Breast epithelium (tissue), 4 donors: ENCODE measurements around the gene RAB13. TPM values are rescaled to one million over a fixed set of nuclear protein-coding genes. Genes with fewer than 3 reads are reported as not detected.

Experiments
- DNase-seq, 2 donors: peaks; one replicate each; pipeline ENCODE4 v3.0.0-alpha.2; 2019; ENCODE audit warnings: low spot score in 2 of 2
- H3K27ac ChIP-seq, 2 donors: fragments of 200-600 bp; sonication (generic) in 1 of 2; one replicate each; pipeline ENCODE4 v1.5.1; 2016 to 2019; ENCODE audit warnings: mild to moderate bottlenecking in 1 of 2
- H3K27me3 ChIP-seq, 2 donors: fragments of 200-600 bp; sonication (generic) in 1 of 2; one replicate each; pipeline versions ENCODE4 v1.5.1 to v1.6.0; 2017 to 2019; ENCODE audit warnings: control low read depth in 1 of 2, mild to moderate bottlenecking in 1 of 2
- H3K36me3 ChIP-seq: fragments of 200-600 bp; one replicate; pipeline ENCODE4 v1.5.1; 2019
- H3K4me1 ChIP-seq, 2 donors: fragments of 200-600 bp; sonication (generic); one replicate each; pipeline ENCODE4 v1.5.1; 2016 to 2019; ENCODE audit warnings: control low read depth in 1 of 2
- H3K4me3 ChIP-seq, 3 donors: fragments of 200-600 bp; sonication (generic); 1 replicate in 2 of 3; 2 replicates in 1 of 3; pipeline ENCODE4 v1.5.1; 2016 to 2019; ENCODE audit warnings: mild to moderate bottlenecking in 3 of 3, moderate library complexity in 2 of 3
- H3K9me3 ChIP-seq, 2 donors: fragments of 200-600 bp; sonication (generic) in 1 of 2; one replicate each; pipeline ENCODE4 v1.5.1; 2016 to 2019; ENCODE audit warnings: control low read depth in 1 of 2
- POLR2A ChIP-seq: fragments of 450-650 bp; IDR thresholded peaks from one replicate; pipeline ENCODE4 v1.6.1; 2016; ENCODE audit warnings: antibody characterized with exemption, mild to moderate bottlenecking, moderate library complexity
- POLR2AphosphoS5 ChIP-seq, 3 donors: sonication (generic); formaldehyde crosslinking; IDR thresholded peaks; one replicate each; pipeline ENCODE4 v1.6.1; 2017; ENCODE audit warnings: antibody characterized with exemption in 3 of 3
- intact Hi-C: fragments of 100-400 bp; cut with DNase I; formaldehyde crosslinking; loops from one replicate; pipeline ENCODE4 v1.15.1; 2023; ENCODE audit warnings: low total_unique reads
- total RNA-seq, 3 donors: library from RNA; depleted of rRNA; stranded (reverse); fragments of >200 nt; gene quantifications; one replicate each; pipeline ENCODE4 v1.1.0, GENCODE V29; 2016
- TF ChIP-seq, protein P1 (sequence below), 3 donors: fragments of 450-650 bp; IDR thresholded peaks; one replicate each; pipeline ENCODE4 v1.5.1; 2016 to 2017; ENCODE audit warnings: antibody characterized with exemption in 3 of 3, mild to moderate bottlenecking in 3 of 3, moderate library complexity in 3 of 3

RAB13 gene
- total RNA-seq, 3 donors from 2014 or later = 45.8 to 68.3 (median 62.6) TPM

DNA sequence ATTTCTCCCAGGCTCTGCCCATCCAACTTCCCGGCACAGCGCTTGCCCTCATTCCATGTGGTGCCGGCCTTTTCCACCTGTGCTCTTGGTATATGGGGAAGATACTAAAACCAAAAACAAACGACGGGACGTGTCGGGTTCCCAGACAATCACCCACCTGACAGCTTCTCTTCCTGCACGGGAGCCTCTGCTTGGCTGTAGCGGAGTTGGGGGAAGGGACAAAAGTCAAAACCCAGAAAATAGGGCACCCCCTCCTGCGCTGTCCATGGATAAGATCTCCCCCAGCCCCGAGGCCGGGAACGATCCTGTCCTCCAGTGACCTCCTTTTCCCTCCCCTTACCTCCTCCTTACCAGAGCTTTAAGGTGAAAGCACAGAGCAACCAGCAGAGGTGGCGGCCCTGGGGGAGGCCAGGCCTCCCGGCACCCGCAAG is 9.3 kb downstream of the RAB13 start:
- TF ChIP-seq POLR2AphosphoS5 (IDR thresholded peaks at IDR 0.05) = no peak
- TF ChIP-seq, protein P1, sequence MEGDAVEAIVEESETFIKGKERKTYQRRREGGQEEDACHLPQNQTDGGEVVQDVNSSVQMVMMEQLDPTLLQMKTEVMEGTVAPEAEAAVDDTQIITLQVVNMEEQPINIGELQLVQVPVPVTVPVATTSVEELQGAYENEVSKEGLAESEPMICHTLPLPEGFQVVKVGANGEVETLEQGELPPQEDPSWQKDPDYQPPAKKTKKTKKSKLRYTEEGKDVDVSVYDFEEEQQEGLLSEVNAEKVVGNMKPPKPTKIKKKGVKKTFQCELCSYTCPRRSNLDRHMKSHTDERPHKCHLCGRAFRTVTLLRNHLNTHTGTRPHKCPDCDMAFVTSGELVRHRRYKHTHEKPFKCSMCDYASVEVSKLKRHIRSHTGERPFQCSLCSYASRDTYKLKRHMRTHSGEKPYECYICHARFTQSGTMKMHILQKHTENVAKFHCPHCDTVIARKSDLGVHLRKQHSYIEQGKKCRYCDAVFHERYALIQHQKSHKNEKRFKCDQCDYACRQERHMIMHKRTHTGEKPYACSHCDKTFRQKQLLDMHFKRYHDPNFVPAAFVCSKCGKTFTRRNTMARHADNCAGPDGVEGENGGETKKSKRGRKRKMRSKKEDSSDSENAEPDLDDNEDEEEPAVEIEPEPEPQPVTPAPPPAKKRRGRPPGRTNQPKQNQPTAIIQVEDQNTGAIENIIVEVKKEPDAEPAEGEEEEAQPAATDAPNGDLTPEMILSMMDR (IDR thresholded peaks at IDR 0.05) = no peak
- TF ChIP-seq POLR2A = no peak
- Histone ChIP-seq H3K9me3 (no peaks in the 10 kb centered on the region), H3K4me1 (peaks cover 0 to 5% of the 10 kb centered on the region in 2 donors), H3K36me3 (no peaks in the 10 kb centered on the region), H3K27me3 (no peaks in the 10 kb centered on the region), H3K27ac (peak overlapping the region; percentile 91 to 92), H3K4me3 (peak overlapping the region; percentile 73 to 83 (median 81))
- DNase-seq = no peak
- intact Hi-C loops = loop anchor here (10.0 kb wide), 1 partner anchor 182 kb away; no protein-coding TSS in a partner anchor

DNA sequence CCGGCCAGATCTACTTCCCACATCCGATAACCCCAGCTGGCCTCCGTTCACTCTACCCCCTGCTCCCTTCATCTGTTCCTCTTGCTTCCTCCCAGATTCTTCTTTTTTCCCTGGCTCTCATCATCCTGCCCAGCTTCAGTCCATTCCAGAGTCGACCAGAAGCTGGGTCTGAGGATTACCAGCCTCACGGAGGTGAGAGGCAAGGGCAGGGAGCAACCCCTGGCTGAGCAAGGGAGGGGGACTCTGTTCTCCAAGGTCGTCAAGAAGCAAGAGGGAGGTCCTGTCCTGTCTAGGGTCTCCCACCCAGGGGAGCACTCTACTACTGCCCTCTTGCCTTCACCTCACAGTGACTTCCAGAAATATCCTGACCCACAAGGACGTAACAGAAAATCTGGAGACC is 12.6 kb downstream of the RAB13 start:
- Histone ChIP-seq H3K4me3 (no peak overlapping the region), H3K27me3 (no peaks in the 10 kb centered on the region), H3K27ac (no peak overlapping the region), H3K4me1 (peaks cover 5 to 8% of the 10 kb centered on the region in 2 donors), H3K36me3 (no peaks in the 10 kb centered on the region), H3K9me3 (no peaks in the 10 kb centered on the region)
- DNase-seq = no peak
- TF ChIP-seq POLR2A = no peak
- no peak for TF ChIP-seq POLR2AphosphoS5 (IDR thresholded peaks at IDR 0.05)
- TF ChIP-seq, protein P1 (IDR thresholded peaks at IDR 0.05) = no peak
- intact Hi-C loops = loop anchor here (10.0 kb wide), 1 partner anchor 179 kb away; no protein-coding TSS in a partner anchor

GRCh38 chr1:153973071-153973470 is 13.1 kb downstream of the RAB13 start:
- TF ChIP-seq, protein P1 (IDR thresholded peaks at IDR 0.05) = no peak
- TF ChIP-seq POLR2AphosphoS5 (IDR thresholded peaks at IDR 0.05) = no peak
- TF ChIP-seq POLR2A = no peak
- Histone ChIP-seq H3K4me1 (peaks cover 5 to 10% of the 10 kb centered on the region in 2 donors), H3K9me3 (no peaks in the 10 kb centered on the region), H3K27ac (no peak overlapping the region), H3K27me3 (no peaks in the 10 kb centered on the region), H3K36me3 (no peaks in the 10 kb centered on the region), H3K4me3 (no peak overlapping the region)
- no peak for DNase-seq
- intact Hi-C loops = loop anchor here (10.0 kb wide), 1 partner anchor 178 kb away; no protein-coding TSS in a partner anchor

DNA sequence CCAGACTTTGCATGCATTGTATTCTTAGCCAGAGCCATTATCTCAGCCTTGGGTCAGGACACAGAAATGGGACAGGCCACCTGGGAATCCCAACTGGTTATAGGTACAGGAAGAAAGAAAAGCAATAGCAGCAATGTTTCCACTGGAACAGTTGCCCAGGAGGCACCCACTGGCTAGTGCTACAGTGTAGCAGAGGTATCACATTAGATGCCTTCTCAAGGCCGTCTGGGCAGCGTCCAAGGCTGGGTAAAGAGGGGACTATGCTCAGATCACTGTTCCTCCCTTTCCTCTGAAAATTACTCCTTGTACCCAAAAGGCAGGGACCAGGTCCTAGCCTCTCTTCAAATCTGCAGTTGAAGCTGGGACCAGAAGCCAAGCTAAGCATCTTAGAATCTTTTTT is 15.8 kb downstream of the RAB13 start:
- Histone ChIP-seq H3K9me3 (no peaks in the 10 kb centered on the region), H3K36me3 (no peaks in the 10 kb centered on the region), H3K27ac (no peak overlapping the region), H3K4me1 (peaks cover 0 to 18% of the 10 kb centered on the region in 2 donors), H3K27me3 (no peaks in the 10 kb centered on the region), H3K4me3 (no peak overlapping the region)
- no peak for DNase-seq
- intact Hi-C loops = loop anchor here (10.0 kb wide), 1 partner anchor 176 kb away; no protein-coding TSS in a partner anchor
- TF ChIP-seq POLR2A = no peak
- TF ChIP-seq, protein P1 (IDR thresholded peaks at IDR 0.05) = no peak
- TF ChIP-seq POLR2AphosphoS5 (IDR thresholded peaks at IDR 0.05) = no peak

GRCh38 chr1:153968972-153969371 is 17.2 kb downstream of the RAB13 start:
- intact Hi-C loops = no loop called here
- TF ChIP-seq, protein P1 (IDR thresholded peaks at IDR 0.05) = no peak
- TF ChIP-seq POLR2A = no peak
- no peak for TF ChIP-seq POLR2AphosphoS5 (IDR thresholded peaks at IDR 0.05)
- H3K9me3 ChIP-seq = no peaks in the 10 kb centered on the region
- peak overlapping the region in 2 of 3 donors; percentile 66 to 72 for H3K4me3 ChIP-seq
- H3K4me1 ChIP-seq = peaks cover 0 to 18% of the 10 kb centered on the region in 2 donors
- H3K36me3 ChIP-seq = no peaks in the 10 kb centered on the region
- no peaks in the 10 kb centered on the region for H3K27me3 ChIP-seq
- DNase-seq = no peak
- peak overlapping the region; percentile 83 to 88 for H3K27ac ChIP-seq
